Fibroblast of lung (primary cell): Measurements from ENCODE around the gene TENM3.

Experiments used
- EZH2 ChIP-seq: IDR thresholded peaks from 2 replicates; pipeline ENCODE4 v1.5.1; 2012; ENCODE audit warnings: low read length, control low read depth, mild to moderate bottlenecking; ENCODE audit errors: missing control alignments
- TF ChIP-seq, protein P1 (sequence below), 2 donors: IDR thresholded peaks in 1 of 2; conservative IDR thresholded peaks in 1 of 2; 1 replicate in 1 of 2; 2 replicates in 1 of 2; pipeline ENCODE4 v1.5.1; 2011 to 2012; ENCODE audit warnings: low read length in 2 of 2, control low read depth in 1 of 2, inconsistent platforms in 1 of 2, low read depth in 1 of 2, mild to moderate bottlenecking in 1 of 2

- TF ChIP-seq, protein P1, sequence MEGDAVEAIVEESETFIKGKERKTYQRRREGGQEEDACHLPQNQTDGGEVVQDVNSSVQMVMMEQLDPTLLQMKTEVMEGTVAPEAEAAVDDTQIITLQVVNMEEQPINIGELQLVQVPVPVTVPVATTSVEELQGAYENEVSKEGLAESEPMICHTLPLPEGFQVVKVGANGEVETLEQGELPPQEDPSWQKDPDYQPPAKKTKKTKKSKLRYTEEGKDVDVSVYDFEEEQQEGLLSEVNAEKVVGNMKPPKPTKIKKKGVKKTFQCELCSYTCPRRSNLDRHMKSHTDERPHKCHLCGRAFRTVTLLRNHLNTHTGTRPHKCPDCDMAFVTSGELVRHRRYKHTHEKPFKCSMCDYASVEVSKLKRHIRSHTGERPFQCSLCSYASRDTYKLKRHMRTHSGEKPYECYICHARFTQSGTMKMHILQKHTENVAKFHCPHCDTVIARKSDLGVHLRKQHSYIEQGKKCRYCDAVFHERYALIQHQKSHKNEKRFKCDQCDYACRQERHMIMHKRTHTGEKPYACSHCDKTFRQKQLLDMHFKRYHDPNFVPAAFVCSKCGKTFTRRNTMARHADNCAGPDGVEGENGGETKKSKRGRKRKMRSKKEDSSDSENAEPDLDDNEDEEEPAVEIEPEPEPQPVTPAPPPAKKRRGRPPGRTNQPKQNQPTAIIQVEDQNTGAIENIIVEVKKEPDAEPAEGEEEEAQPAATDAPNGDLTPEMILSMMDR (conservative IDR thresholded peaks at IDR 0.05 in 1 of 2, IDR thresholded peaks at IDR 0.05 in 1 of 2; ENCODE audit: low read depth in 1 of 2, low read length in 2 of 2): no peak
- no peak for TF ChIP-seq EZH2
Observed at GRCh38 chr4:182688081-182688480, 444.9 kb downstream of the TENM3 start.
